Astrocyte of the spinal cord (primary cell): ENCODE data around the gene GEMIN7.

Experiments
- DNase-seq: peaks from one replicate; pipeline ENCODE4 v3.0.0; 2011; ENCODE audit warnings: low read depth, low spot score
- H3K4me3 ChIP-seq: 2 replicates; pipeline ENCODE4 v1.5.1; 2011; ENCODE audit warnings: low read depth, mild to moderate bottlenecking, low read length, moderate library complexity
- CTCF ChIP-seq: IDR thresholded peaks from 2 replicates; pipeline ENCODE4 v1.5.1; 2012; ENCODE audit warnings: low read depth, mild to moderate bottlenecking, low read length, inconsistent platforms
- in situ Hi-C: cut with HindIII; loops from 2 replicates; pipeline ENCODE4 v1.10.0; 2017; ENCODE audit warnings: low sequenced_read_pairs

GEMIN7 gene

GRCh38 chr19:45076029-45076850 lies 2.8 kb upstream of the GEMIN7 start, which contains the start of gene ZNF296:
Gene ZNF296 (minus strand): TSS chr19:45076478. CDS start chr19:45076373, 105 bp downstream.
- in situ Hi-C loops: no loop called here
- peak; percentile 20 for DNase-seq
- H3K4me3 ChIP-seq: peak within 1 kb of the TSS; percentile 46
- TF ChIP-seq CTCF: no peak

GRCh38 chr19:45076851-45077730 lies 2.0 kb upstream of the GEMIN7 start:
- TF ChIP-seq CTCF: no peak
- in situ Hi-C loops: no loop called here
- peak overlapping the region; percentile 46 for H3K4me3 ChIP-seq
- DNase-seq: no peak

- H3K4me3 ChIP-seq: peak overlapping the region; percentile 99
- in situ Hi-C loops: no loop called here
- TF ChIP-seq CTCF: no peak
- no peak for DNase-seq
Measured at GRCh38 chr19:45078390-45079062, 534 bp upstream of the GEMIN7 start.

- in situ Hi-C loops: no loop called here
- TF ChIP-seq CTCF: no peak
- H3K4me3 ChIP-seq: peak overlapping the region; percentile 99
- no peak for DNase-seq
Measured at GRCh38 chr19:45079911-45080370, 881 bp downstream of the GEMIN7 start.

- DNase-seq: no peak
- in situ Hi-C loops: no loop called here
- H3K4me3 ChIP-seq: no peak overlapping the region
- no peak for TF ChIP-seq CTCF
Measured at GRCh38 chr19:45082170-45082569, 3.1 kb downstream of the GEMIN7 start.

GRCh38 chr19:45086480-45086879 lies 7.4 kb downstream of the GEMIN7 start:
- no peak for TF ChIP-seq CTCF
- in situ Hi-C loops: no loop called here
- DNase-seq: no peak

More at GRCh38 chr19:45086480-45086879, 7.4 kb downstream of the GEMIN7 start:
- no peak overlapping the region for H3K4me3 ChIP-seq
